GM18508 (cell line): ENCODE data around the gene OMD.

Experiments
- ATAC-seq: cut with Tn5 transposase; IDR thresholded peaks from one replicate; pipeline ENCODE4 v1.9.1; 2021; ENCODE audit warnings: moderate number of reproducible peaks; ENCODE audit not compliant: insufficient read depth, unreplicated experiment

Gene OMD, protein sequence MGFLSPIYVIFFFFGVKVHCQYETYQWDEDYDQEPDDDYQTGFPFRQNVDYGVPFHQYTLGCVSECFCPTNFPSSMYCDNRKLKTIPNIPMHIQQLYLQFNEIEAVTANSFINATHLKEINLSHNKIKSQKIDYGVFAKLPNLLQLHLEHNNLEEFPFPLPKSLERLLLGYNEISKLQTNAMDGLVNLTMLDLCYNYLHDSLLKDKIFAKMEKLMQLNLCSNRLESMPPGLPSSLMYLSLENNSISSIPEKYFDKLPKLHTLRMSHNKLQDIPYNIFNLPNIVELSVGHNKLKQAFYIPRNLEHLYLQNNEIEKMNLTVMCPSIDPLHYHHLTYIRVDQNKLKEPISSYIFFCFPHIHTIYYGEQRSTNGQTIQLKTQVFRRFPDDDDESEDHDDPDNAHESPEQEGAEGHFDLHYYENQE

DNA sequence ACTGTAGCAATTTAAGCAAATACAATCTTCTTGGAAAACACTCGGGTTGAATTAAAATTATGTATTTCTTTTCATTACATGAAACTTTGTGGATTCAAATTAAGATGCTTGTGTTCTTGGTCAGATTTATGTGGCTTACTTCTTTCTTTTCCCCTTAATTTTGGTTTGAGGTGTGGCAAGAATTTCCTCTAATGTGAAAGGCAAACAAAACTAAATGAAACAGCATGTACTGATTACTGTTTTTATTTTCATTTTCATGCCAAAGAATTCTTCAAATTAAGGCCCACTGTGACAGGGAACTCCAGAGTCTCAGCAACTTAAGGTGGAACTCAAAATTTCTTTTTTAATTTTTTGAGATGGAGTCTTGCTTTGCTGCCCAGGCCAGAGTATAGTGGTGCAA lies at the start of gene OMD:
TSS of gene OMD (minus strand) at position 132 of the 400 bp plus-strand sequence. CDS start 6,913 bp downstream, outside the sequence.
- ATAC-seq: no peak

DNA sequence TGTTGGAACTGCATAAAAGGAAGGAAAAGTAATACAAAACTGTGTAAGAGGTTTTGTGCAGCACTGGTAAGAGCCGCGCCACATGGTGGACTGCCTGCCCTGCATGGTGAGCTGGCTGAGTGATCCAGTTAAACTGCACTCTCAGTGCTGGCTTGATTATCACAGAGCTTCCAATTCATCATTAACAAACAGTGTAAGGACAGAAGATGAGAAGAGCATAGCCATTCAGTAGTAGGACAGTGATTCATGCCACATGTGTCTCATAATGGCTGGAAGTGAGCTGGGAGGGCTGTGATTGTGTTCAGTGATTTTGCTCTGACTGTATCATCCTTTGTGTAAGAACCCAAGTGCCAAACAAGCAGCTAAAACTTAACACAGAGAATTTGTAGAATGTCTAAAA lies 43.9 kb upstream of the OMD start:
- ATAC-seq: no peak

GRCh38 chr9:92467511-92467910 lies 43.2 kb upstream of the OMD start:
- ATAC-seq: no peak

DNA sequence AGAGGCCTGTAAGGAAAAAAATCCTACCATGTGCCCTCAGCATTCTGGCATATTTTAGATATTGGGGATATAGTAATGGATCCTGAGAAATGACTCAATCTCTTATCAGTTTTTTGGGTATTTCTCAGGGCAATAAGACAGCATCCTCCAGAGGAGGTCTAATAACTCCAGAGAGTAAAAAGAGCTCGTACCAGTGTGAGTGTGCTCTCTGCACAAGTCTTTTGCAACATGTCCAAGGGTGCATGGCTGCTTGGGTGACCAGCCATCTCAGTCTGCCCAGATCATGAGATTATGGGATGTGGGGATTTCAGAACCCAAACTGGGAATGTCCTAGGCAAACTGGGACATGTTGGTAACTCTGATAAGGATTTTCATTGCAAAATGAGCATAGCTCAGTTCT lies 42.8 kb upstream of the OMD start:
- ATAC-seq: no peak

DNA sequence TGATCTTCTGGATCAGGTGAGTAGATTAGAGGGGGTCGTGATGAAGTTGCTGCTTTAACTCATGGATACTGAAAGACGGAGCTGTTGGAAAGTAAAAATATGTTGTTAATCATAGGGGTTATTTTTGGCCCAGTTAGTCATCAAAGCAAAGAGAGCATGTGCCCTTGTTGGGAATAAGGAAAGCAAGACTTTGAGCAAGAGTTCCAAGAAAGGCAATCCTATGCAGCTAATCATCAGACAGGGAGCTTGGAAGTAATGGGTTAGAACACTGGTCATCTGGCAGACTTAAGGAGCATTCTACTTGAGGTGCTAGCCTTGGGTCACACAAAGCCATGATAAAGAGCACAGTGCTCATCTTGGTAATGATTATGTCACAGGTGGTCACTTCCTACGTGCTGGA lies 39.7 kb upstream of the OMD start:
- no peak for ATAC-seq

DNA sequence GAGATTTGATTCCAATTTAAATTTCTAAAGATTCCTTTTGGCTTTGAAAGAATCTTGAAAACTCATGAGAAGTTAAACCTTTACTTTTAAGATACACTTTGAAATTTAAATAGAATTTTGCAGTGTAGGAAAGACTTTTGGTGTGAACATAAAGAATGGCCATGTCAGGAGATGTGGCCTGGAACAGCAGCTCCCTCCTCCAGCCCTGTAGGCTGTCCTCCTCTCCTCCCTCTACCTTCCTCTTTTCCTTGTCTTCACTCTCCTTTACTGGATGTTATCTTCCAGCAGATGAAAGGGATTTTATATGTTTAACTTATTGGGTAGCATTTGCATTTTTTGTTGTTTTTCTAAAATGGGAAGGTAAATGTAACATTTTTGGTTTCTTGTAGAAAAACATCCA lies 39.1 kb upstream of the OMD start:
- no peak for ATAC-seq

- no peak for ATAC-seq
Measured at GRCh38 chr9:92457576-92457975, 33.3 kb upstream of the OMD start.

GRCh38 chr9:92455217-92455616 lies 30.9 kb upstream of the OMD start:
- no peak for ATAC-seq

- ATAC-seq: no peak
Measured at GRCh38 chr9:92446536-92446935, 22.3 kb upstream of the OMD start.

DNA sequence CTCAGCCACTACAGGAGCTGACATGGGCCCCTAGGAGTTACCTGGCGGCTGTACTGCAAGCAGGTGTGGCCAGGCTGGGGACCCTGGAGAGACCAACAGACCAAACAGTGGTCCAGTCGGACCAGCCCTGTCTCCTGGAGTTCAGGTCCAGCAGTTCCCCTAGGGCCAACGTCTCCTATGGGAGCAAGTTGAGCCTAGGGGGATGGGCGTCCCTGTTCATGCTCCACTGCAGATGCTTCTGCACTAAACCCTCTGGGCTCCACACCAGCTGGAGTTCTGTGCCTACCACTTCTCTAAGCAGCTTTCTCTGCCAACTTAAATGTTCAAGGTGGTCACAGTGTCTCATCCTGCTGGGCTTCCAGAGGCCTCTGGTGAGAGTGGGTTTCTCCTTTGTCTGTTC lies 20.6 kb upstream of the OMD start:
- no peak for ATAC-seq

GRCh38 chr9:92440751-92441046 lies 16.4 kb upstream of the OMD start:
- ATAC-seq: no peak

DNA sequence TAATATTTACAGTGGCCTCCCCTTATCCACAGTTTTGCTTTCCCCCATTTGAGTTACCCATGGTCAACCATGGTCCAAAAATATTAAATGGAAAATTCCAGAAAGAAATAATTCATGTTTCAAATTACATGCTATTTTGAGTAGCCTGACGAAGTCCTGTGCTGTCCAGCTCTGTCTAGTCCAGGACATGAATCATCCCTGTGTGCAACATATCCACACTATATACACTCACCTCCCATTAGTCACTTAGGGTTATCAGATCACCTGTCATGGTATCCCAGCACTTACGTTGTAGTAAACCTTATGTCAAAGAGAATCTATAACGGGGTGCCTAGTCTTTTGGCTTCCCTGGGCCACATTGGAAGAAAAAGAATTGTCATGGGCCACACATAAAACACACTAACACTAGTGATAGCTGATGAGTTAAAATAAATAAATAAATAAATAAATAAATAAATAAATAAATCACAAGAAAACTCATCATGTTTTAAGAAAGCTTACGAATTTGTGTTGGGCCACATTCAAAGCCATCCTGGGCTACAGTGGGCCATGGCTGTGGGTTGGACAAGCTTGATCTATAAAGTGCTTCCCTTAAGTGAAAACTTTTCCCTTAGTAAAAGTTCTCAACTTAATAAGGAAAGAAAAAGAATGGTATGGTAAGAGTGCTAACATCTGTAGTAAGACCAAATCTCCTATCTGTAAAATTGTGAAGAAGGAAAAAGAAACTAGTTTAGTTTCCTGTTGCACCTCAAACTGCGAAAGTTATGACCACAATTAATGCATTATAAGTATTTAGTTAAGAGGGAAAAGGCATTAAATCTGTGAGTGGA lies 15.9 kb upstream of the OMD start:
- no peak for ATAC-seq

- ATAC-seq: no peak
Measured at GRCh38 chr9:92438900-92439526, 14.7 kb upstream of the OMD start.

DNA sequence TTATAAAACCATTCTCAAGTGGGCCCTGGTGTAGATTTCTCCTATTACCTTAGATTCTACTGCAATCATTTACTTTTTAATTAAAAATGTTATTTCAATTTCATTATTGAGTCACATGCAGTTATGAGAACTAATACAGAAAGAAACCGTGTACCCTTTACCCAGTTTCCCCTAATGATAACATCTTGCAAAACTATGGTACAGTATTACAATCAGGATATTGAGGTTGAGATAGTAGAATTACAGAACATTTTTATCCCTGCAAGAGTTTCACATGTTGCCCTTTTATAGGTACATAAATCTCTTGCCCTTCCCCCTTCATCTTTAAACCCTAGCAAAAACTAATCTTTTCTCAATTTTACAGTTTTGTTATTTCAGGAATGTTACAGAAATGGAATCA lies 11.0 kb upstream of the OMD start:
- no peak for ATAC-seq

DNA sequence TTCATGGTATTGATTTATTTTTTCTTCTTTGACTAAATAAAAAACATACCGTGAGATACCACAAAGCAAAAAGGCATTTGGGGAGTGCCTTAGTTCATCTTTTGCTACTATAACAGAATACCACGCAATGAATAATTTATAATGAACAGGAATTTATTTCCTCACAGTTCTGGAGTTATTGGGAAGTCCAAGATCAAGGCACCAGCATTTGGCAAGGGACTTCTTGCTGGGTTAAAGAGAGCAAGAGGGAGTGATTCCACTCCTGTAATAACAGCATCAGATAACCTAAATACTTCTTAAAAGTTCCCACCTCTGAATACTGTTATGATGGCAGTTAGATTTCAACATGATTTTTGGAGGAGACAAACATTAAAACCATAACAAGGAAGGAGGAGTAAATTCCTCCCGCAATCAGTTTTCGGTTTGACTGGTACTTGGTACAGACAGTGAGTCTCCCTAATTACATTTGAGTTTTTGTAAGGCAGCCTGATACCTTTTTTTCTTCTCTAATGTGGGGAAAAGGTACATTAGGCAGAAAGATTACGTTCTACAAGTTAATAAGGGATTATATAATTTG lies 8.8 kb upstream of the OMD start:
- ATAC-seq: no peak

DNA sequence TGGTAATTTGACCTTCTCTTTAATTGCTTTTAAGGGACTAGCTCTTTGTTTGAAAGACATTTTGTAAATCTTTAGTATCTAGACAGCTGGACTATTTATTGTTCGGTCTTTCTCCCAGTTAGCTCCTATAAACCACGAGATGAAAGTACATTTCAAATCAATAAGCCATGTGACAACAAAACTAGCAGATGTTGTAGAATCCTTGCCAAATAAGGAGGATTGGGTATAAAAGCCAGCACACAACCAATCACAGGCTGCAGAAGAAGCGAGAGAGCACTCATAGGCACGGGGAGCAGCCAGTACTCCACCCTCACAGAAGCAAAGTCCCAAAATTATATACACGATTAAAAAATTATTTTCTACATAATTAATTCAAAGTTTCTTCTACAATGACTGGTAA lies 8.1 kb upstream of the OMD start:
- ATAC-seq: no peak

DNA sequence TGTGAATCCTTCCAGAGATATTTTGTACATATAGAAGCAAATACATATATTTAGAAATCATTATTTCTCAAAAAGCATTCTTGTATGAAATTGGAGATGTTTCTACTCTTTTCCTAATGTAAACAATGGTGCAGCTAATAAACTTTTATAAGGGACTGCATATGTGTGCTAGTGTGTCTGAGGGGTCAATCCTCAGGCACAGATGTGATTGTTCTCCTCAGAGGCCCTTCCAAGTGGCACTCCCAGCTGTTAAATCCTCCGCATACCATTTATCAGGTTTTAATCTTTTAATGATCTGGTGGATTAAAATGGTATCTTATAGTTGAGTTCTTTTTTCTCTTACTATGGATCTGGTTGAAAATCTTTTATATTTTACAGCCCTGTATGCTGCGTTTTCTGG lies 5.6 kb upstream of the OMD start:
- ATAC-seq: no peak

GRCh38 chr9:92426501-92427145 lies 2.4 kb upstream of the OMD start:
- ATAC-seq: no peak

DNA sequence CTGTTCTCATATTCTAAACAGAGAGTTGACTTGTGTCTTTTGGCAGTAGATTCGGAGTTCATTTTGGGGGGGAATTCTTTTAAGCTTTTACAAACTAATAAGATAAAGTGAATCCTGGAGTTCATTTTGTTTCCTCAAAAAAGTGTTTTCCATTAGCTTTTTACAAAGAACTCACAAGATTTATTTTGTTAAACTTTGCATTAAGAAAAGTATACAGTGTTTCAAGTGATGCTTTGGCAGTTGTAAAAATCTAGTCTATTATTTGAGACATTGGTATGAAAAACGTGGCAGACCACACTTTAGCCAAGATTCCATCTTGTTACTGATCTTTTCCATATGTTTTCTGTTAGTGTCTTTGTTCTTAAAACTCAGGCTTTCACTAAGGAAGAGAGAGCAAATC lies 1.2 kb upstream of the OMD start:
- no peak for ATAC-seq

DNA sequence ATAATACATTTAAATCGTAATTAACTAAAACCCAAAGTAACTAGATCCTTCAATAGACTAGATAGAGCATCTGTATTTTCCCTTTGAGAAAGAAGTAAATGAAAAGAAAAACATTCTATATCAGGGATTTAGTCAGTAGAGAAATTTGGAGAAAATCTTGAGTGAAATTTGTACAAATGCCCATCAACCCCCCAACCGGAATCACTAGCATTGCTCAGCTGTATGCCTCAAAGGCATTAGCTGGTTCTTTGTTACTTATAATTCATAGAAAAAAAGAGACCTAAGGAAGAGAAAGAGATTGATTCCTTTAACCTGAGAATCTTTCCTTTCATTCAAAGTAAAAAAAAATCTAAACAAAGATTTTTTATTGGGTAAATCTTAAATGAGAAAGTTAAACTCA lies 659 bp downstream of the OMD start:
- ATAC-seq: no peak
